GM04504 (cell line): ENCODE measurements around the gene MERTK.
"Not testable (repeated sequence)": the region's sequence is repeated elsewhere in the genome, so short reads cannot be mapped to it uniquely, and the experiment has no call there.

ENCODE experiments used
- DNase-seq: peaks from one replicate; pipeline ENCODE4 v3.0.0-alpha.2; 2012; ENCODE audit warnings: low read depth

The MERTK gene

DNA sequence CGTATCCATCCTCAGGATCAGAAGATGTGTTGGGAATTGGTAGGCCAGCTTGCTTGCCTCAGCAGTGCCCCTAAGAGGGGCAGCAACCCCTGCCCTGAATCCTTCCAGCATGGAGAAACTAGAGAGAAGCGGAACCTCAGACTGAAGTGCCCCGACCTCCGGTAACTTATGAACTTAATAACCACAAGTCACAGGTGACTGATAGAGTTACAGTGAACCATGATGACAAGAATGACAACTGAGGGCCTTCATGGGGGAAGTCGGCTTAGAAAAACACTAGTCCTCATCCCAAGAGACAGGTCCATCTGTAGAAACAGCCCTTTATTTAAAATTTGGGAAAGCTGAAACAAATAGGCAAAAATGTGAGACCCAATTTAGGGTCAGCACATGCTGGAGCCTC, 114.1 kb downstream of the MERTK start:
- no peak for DNase-seq

DNA sequence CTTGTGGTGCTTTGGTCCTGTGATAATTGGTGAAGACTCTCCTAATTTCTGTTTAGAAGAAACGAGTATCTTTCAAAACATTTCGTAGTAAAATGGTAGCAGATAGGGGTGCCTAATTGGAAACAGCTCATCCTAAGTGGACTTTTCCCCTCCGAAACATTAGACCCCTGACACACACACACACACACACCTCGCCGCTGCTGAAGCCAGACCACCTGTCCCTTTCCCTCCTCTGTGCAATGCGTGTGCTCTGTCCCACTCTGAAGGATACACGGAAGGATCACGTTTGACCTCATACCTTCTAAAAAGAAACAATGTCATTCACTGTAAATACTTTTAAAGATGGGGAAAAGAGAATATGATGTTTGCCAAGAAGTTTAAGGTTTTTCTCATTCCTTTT, 120.4 kb downstream of the MERTK start:
- DNase-seq: no peak

DNA sequence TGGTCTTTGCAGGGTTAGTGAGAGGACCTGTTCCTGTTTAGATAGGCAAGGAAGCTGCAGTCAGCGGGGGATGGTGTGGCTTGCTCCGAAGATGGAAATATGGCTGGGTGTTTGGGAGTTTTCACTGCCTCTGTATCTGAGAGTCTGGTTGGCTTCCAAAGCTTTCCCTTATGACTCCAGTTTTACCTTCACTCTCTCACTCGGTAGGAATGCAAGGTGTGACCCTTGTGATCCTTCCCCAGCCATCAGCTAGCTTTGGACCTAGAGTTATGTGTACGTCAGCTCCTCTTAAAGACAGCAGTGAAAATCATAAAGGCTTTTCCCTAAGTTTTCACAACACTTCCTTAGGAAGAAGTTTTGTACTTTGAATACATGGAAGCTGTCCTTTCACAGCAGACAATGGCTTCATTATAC, 121.2 kb downstream of the MERTK start:
- DNase-seq: no peak

- no peak for DNase-seq
These were observed 122.2 kb downstream of the MERTK start for GRCh38 chr2:112020561-112020960.

- no peak for DNase-seq
These were observed 122.9 kb downstream of the MERTK start for GRCh38 chr2:112021290-112021689.

DNA sequence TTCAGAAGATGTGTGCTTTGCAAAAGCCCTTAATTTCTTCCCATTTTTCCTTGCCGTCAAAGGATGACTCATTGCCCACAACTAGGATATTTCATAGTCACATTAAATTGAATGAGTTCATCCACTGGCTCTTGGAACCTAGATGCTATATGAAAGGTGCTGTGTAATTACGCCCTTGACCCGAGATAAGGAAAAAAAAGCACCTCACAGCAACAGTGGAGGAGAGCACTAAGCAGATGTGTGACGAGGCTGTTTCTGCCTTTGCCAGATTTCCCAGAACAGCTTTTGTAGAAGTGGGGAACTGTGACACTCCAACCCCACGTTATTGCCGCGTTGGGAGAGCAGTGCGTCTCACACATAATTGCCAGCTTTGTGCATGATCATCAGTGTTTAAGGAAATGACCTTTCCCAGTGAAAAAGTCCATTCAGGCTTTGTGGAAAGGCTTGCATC, 123.4 kb downstream of the MERTK start:
- DNase-seq: no peak

- DNase-seq: no peak
These were observed 125.3 kb downstream of the MERTK start for GRCh38 chr2:112023707-112024106.

GRCh38 chr2:112024231-112024630, 125.8 kb downstream of the MERTK start:
- DNase-seq: no peak

GRCh38 chr2:112024896-112025491, 126.6 kb downstream of the MERTK start:
- no peak for DNase-seq

DNA sequence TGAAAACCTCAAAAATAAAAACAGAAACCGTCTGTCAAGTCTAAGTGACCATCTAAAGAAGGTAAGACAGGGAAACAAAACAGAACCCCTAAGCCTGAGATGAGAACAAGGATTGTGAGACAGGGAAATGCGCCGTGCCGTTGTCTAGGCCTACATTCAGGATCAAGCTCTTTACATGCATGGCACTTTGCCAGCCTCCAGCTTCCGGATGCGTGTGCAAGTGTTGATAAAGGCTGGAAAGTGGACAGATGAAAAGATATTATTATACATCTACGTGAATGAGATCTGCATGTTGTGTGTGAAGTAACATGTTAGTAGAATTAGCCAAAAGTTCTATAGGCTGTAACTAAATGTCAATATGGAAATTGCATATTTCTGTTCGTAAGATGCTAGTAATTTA, 128.1 kb downstream of the MERTK start:
- no peak for DNase-seq

DNA sequence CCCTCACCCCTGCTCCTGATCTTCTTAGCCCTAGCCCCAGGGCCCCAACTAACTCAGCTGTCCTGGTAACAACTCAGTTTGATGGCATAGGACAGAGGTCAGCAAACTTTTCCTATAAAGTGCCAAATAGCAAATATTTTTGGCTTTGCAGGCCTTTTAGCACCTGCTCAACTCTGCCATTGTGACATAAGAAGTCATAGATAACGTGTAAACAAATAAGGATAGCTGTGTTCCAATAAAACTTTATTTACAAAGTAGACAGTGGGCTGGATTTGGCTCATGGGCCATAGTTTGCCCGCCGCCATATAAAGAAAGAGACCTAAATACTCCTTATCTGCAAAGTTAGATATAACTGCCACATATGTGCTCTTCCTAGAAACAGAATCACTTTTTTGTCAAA, 129.4 kb downstream of the MERTK start:
- DNase-seq: no peak

GRCh38 chr2:112029164-112029563, 130.8 kb downstream of the MERTK start:
- DNase-seq: no peak

- DNase-seq: no peak
These were observed 133.2 kb downstream of the MERTK start for GRCh38 chr2:112031473-112032223.

DNA sequence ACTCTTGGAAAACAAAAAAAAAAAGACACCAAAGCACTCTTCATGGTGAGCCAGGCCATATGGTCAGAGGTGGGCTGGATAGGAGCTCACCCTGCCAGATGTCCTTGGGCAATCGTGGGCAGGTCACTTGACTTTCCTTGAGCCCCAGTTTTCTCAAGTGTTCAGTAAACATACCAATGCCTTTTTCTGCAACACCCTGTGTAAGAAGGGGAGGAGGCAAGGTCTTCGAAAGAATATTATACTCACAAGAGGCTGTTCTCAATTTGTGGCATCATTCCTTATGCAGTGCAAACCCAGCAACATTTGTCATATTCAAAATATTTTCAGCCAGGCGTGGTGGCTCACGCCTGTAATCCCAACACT, 133.8 kb downstream of the MERTK start:
- no peak for DNase-seq

GRCh38 chr2:112032689-112033465, 134.5 kb downstream of the MERTK start:
- DNase-seq: peak; percentile 47

DNA sequence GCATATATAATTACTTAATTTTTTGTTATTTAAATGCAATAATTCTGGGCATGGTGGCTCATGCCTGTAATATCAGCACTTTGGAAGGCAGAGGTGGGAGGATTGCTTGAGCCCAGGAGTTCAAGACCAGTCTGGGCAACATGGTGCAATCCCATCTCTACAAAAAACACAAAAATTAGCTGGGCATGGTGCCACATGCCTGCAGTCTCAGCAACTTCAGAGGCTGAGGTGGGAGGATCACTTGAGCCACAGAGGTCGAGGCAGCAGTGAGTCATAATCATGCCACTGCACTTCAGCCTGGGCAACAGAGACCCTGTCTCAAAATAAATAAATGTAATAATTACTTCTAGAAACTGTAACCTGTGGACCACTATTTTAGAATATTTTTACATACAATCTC, 135.2 kb downstream of the MERTK start:
- no peak for DNase-seq

DNA sequence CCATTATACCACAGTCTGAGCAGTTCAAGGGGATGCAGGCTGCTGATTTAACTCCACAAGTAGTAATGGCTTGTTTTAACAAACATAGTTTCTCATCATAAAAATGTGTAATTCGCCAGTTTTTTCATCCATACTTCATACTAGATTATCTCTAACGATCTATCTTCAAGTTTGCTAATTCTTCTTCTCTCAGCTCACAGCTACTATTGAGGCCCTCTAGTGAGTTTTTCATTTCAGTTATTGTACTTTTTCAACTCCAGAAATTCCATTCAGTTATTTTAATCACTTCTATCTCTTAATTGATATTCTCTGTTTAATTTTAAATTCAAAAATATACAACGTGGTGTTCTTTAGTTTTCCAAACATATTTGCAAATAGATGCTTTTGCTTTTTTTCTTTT, 136.5 kb downstream of the MERTK start:
- DNase-seq: no peak

DNA sequence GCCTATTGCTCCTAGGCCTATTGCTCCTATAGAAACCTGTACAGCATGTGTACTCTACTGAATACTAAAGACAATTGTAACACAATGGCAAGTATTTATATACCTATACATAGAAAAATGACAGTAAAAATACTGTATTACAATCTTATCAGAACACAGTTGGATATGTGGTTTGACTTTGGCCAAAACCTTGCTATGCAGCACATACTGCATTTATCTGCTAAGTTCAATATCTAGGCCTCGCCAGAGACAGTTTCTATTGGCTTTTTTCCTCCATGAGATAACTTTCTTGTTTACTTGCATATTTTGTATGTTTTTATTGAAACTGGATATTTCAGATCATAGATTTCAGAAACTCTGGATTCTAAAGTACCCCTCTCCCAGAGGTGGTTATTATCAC, 137.4 kb downstream of the MERTK start:
- DNase-seq: no peak

GRCh38 chr2:112039556-112039955, 141.1 kb downstream of the MERTK start:
- not testable (repeated sequence) for DNase-seq

DNA sequence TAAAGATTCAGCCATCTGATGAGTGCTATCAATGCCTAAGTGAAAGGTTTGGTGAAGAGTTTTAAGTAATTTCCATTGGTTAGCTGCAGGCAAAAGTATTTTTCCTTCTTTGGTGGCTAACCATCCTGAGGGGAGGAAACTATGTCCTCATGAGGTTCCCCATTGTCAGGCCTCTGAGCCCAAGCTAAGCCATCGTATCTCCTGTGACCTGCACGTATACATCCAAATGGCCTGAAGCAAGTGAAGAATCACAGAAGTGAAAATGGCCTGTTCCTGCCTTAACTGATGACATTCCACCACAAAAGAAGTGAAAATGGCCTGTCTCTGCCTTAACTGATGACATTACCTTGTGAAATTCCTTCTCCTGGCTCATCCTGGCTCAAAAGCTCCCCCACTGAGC, 141.7 kb downstream of the MERTK start:
- not testable (repeated sequence) for DNase-seq

DNA sequence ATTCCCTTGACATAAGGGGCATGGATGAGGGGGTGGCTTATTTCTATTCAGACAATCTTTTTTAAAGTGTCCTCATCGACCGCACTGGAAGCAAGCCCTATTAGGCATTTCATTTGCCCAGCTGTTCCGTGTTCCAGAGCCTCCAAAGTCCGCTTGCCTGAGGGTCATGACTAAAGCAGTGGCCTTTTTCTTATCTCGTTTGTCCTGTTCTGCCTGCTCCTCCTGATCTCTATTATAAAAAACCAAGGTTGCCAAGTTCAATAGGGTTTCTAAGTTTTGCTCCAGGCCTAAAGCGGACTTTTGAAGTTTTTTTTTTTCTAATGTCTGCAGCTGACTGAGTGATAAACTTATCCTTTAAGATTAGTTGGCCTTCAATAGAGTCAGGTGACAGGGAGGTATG, 143.1 kb downstream of the MERTK start:
- DNase-seq: not testable (repeated sequence)

DNA sequence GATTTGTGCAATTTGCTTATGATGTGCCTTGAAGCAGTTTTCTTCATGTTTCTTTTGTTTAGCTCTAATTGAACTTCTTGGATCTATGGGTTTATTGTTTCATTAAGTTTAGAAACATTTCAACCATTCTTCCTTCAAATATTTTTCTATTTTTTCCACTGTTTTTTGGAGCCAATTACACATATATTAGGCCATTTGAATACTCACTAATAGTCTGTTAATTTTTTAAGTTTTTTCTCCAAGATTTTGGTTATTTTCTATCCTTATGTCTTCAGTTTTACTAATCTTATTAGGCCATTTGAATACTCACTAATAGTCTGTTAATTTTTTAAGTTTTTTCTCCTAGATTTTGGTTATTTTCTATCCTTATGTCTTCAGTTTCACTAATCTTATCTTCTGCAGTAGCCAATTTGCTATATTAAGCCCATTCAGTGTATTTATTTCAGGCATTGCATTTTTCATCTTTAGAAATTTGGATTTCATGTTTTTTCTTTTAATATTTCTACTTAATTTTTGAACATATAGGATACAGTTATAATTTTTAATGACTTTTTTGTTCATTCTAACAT, 147.1 kb downstream of the MERTK start:
- DNase-seq: no peak

- no peak for DNase-seq
These were observed 147.8 kb downstream of the MERTK start for GRCh38 chr2:112046231-112046630.
